Right lobe of liver (tissue), 6 donors: ENCODE results near the gene KRTAP2-2. TPM values are rescaled to one million over a fixed set of nuclear protein-coding genes. Genes with fewer than 3 reads are reported as not detected.
"Not testable (repeated sequence)": the region's sequence is repeated elsewhere in the genome, so short reads cannot be mapped to it uniquely, and the experiment has no call there.

Source experiments
- ATAC-seq, 4 donors: fragments of 200-7000 bp; cut with Tn5 transposase; one replicate each; pipeline ENCODE4 v1.9.1; 2020; ENCODE audit warnings: mild to moderate bottlenecking in 4 of 4, moderate library complexity in 4 of 4
- DNase-seq, 3 donors: peaks; one replicate each; pipeline ENCODE4 v3.0.0-alpha.2; 2020
- H3K27ac ChIP-seq, 3 donors: fragments of 200-600 bp; one replicate each; pipeline ENCODE4 v1.8.0; 2022
- H3K27me3 ChIP-seq, 2 donors: fragments of 200-600 bp; one replicate each; pipeline ENCODE4 v1.8.0; 2022
- H3K36me3 ChIP-seq, 4 donors: fragments of 200-600 bp; sonication (generic) in 1 of 4; one replicate each; pipeline versions ENCODE4 v1.5.1 to v1.8.0; 2017 to 2022; ENCODE audit warnings: control low read depth in 1 of 4
- H3K4me1 ChIP-seq, 4 donors: fragments of 200-600 bp; sonication (generic) in 1 of 4; one replicate each; pipeline versions ENCODE4 v1.5.1 to v1.8.0; 2017 to 2022; ENCODE audit warnings: control low read depth in 1 of 4
- H3K4me3 ChIP-seq, 3 donors: fragments of 200-600 bp; one replicate each; pipeline ENCODE4 v1.8.0; 2022
- H3K9me3 ChIP-seq, 4 donors: fragments of 200-600 bp; sonication (generic) in 1 of 4; one replicate each; pipeline versions ENCODE4 v1.5.1 to v1.8.0; 2017 to 2022; ENCODE audit warnings: control low read depth in 1 of 4
- POLR2A ChIP-seq: fragments of 450-650 bp; IDR thresholded peaks from one replicate; pipeline ENCODE4 v1.6.1; 2017; ENCODE audit warnings: antibody characterized with exemption, mild to moderate bottlenecking
- WGBS: methylation state at CpG from one replicate; pipeline ENCODE4 v1.1.6; 2018; ENCODE audit warnings: low coverage, low lambda C conversion rate; ENCODE audit not compliant: insufficient coverage; ENCODE audit errors: missing lambda C conversion rate; 5-methylcytosine and 5-hydroxymethylcytosine counted together
- intact Hi-C, 2 donors: fragments of 100-400 bp; cut with DNase I; formaldehyde crosslinking; loops; one replicate each; pipeline versions ENCODE4 v1.11.2 to v1.14.1; 2022
- total RNA-seq, 6 experiments: library from RNA; depleted of rRNA in 2 of 6; stranded (reverse); fragments of >200 nt in 2 of 6; fragmentation: NEBNext Ultra II Directional in 3 of 6; extraction: Animal tissue kit (Norgen Biotek cat#: 25700) in 3 of 6; gene quantifications; one replicate each; pipeline versions ENCODE4 v1.1.0 to v1.2.4, GENCODE V29; 2016 to 2023
- TF ChIP-seq, protein P1 (sequence below), 4 donors: fragments of 200-600 bp in 3 of 4; fragments of 450-650 bp in 1 of 4; IDR thresholded peaks; one replicate each; pipeline versions ENCODE4 v1.5.1 to v1.8.0; 2016 to 2022; ENCODE audit warnings: antibody characterized with exemption in 4 of 4, mild to moderate bottlenecking in 2 of 4
- donor health status: DM: no; HTN: yes; CAD: no.
- donor health status: DM: no; HTN: no; CAD: no.
- donor health status: DM: no; HTN: no; CAD: no.
- donor health status: DM: no; HTN: yes; CAD: no.
- donor health status: DM: no; HTN: yes; CAD: no.

Gene KRTAP2-2
- total RNA-seq, 6 experiments from 2014 or later: not detected

DNA sequence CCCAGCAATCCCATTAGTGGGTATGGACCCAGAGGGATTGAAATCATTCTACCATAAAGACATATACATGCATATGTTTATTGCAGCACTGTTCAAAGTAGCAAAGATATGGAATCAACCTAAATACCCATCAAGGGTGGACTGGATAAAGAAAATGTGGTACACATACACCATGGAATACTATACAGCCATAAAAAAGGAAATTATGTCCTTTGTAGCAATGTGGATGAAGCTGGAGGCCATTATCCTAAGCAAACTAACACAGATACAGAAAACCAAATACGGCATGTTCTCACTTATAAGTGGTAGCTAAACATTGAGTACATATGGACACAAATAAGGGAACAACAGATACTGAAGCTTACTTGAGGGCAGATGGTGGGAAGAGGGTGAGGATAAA, 2.5 kb upstream of the KRTAP2-2 start:
- Histone ChIP-seq H3K9me3 (no peaks in the 10 kb centered on the region), H3K27ac (no peak overlapping the region), H3K27me3 (peaks cover 0 to 5% of the 10 kb centered on the region in 2 donors), H3K36me3 (no peaks in the 10 kb centered on the region), H3K4me3 (no peak overlapping the region), H3K4me1 (no peaks in the 10 kb centered on the region)
- no peak for ATAC-seq
- WGBS: 71% methylated on average over 1 of the region's 1 CpG
- intact Hi-C loops: no loop called here
- no peak for DNase-seq
- TF ChIP-seq, protein P1, sequence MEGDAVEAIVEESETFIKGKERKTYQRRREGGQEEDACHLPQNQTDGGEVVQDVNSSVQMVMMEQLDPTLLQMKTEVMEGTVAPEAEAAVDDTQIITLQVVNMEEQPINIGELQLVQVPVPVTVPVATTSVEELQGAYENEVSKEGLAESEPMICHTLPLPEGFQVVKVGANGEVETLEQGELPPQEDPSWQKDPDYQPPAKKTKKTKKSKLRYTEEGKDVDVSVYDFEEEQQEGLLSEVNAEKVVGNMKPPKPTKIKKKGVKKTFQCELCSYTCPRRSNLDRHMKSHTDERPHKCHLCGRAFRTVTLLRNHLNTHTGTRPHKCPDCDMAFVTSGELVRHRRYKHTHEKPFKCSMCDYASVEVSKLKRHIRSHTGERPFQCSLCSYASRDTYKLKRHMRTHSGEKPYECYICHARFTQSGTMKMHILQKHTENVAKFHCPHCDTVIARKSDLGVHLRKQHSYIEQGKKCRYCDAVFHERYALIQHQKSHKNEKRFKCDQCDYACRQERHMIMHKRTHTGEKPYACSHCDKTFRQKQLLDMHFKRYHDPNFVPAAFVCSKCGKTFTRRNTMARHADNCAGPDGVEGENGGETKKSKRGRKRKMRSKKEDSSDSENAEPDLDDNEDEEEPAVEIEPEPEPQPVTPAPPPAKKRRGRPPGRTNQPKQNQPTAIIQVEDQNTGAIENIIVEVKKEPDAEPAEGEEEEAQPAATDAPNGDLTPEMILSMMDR (IDR thresholded peaks at IDR 0.05): no peak
- TF ChIP-seq POLR2A: no peak

GRCh38 chr17:41054556-41054955, 474 bp downstream of the KRTAP2-2 start:
- H3K27me3 ChIP-seq, ATAC-seq, intact Hi-C loops: not testable (repeated sequence)

GRCh38 chr17:41054025-41054424, 1.0 kb downstream of the KRTAP2-2 start:
- Histone ChIP-seq H3K27me3 (no peaks in the 10 kb centered on the region), H3K27ac (no peak overlapping the region), H3K4me1 (no peaks in the 10 kb centered on the region), H3K9me3 (no peaks in the 10 kb centered on the region), H3K36me3 (no peaks in the 10 kb centered on the region), H3K4me3 (no peak overlapping the region)
- TF ChIP-seq, protein P1 (IDR thresholded peaks at IDR 0.05): no peak
- TF ChIP-seq POLR2A: no peak
- 87% methylated on average over 4 of the region's 4 CpGs for WGBS
- DNase-seq (no peak), ATAC-seq (no peak)
- intact Hi-C loops: no loop called here

More at GRCh38 chr17:41054556-41054955, 474 bp downstream of the KRTAP2-2 start:
- H3K36me3 ChIP-seq, H3K9me3 ChIP-seq, H3K27ac ChIP-seq, DNase-seq, H3K4me3 ChIP-seq, H3K4me1 ChIP-seq: not testable (repeated sequence)
- WGBS: 60% methylated on average over 3 of the region's 9 CpGs

- Histone ChIP-seq H3K27ac (no peak overlapping the region), H3K36me3 (no peaks in the 10 kb centered on the region), H3K4me1 (no peaks in the 10 kb centered on the region), H3K4me3 (no peak overlapping the region), H3K9me3 (no peaks in the 10 kb centered on the region), H3K27me3 (no peaks in the 10 kb centered on the region)
- DNase-seq: no peak
- TF ChIP-seq POLR2A: no peak
- TF ChIP-seq, protein P1 (IDR thresholded peaks at IDR 0.05): no peak
- intact Hi-C loops: no loop called here
- ATAC-seq: no peak
Observed at GRCh38 chr17:41052566-41052965, 2.5 kb downstream of the KRTAP2-2 start.

GRCh38 chr17:41049110-41049509, 5.9 kb downstream of the KRTAP2-2 start:
- H3K9me3 ChIP-seq: no peaks in the 10 kb centered on the region
- H3K4me3 ChIP-seq: no peak overlapping the region
- ATAC-seq (no peak), DNase-seq (no peak)
- H3K27me3 ChIP-seq: no peaks in the 10 kb centered on the region
- H3K27ac ChIP-seq: no peak overlapping the region
- no peaks in the 10 kb centered on the region for H3K4me1 ChIP-seq
- TF ChIP-seq, protein P1 (IDR thresholded peaks at IDR 0.05): no peak
- no peak for TF ChIP-seq POLR2A
- intact Hi-C loops: no loop called here
- 37% methylated on average over 2 of the region's 2 CpGs for WGBS
- no peaks in the 10 kb centered on the region for H3K36me3 ChIP-seq
